Stimulated activated memory B cell treated with anti-CD40 and anti-IgM and Interleukin-4, amounts not matched to agents 10 μg/mL and 1 μg/mL and 100 μg/mL, for 72 hours (primary cell): ENCODE data around the gene XYLB.
"Not testable (repeated sequence)": the region's sequence is repeated elsewhere in the genome, so short reads cannot be mapped to it uniquely, and the experiment has no call there.

Experiments used
- ATAC-seq: fragments of 150-1000 bp; cut with Tn5 transposase; 2 replicates; pipeline ENCODE4 v1.10.0; 2021
- H3K27ac Mint-ChIP-seq: one replicate; pipeline ENCODE4 v1.8.0; 2022; ENCODE audit warnings: mild to moderate bottlenecking, mixed read lengths
- H3K27me3 Mint-ChIP-seq: one replicate; pipeline ENCODE4 v1.8.0; 2022; ENCODE audit warnings: mixed read lengths
- H3K36me3 Mint-ChIP-seq: one replicate; pipeline ENCODE4 v1.8.0; 2022; ENCODE audit warnings: mixed read lengths
- H3K4me1 Mint-ChIP-seq: one replicate; pipeline ENCODE4 v1.8.0; 2022; ENCODE audit warnings: mixed read lengths
- H3K4me3 Mint-ChIP-seq: one replicate; pipeline ENCODE4 v1.8.0; 2022; ENCODE audit warnings: mild to moderate bottlenecking, moderate library complexity, mixed read lengths
- H3K9me3 Mint-ChIP-seq: one replicate; pipeline ENCODE4 v1.8.0; 2022; ENCODE audit warnings: mixed read lengths

XYLB gene

DNA sequence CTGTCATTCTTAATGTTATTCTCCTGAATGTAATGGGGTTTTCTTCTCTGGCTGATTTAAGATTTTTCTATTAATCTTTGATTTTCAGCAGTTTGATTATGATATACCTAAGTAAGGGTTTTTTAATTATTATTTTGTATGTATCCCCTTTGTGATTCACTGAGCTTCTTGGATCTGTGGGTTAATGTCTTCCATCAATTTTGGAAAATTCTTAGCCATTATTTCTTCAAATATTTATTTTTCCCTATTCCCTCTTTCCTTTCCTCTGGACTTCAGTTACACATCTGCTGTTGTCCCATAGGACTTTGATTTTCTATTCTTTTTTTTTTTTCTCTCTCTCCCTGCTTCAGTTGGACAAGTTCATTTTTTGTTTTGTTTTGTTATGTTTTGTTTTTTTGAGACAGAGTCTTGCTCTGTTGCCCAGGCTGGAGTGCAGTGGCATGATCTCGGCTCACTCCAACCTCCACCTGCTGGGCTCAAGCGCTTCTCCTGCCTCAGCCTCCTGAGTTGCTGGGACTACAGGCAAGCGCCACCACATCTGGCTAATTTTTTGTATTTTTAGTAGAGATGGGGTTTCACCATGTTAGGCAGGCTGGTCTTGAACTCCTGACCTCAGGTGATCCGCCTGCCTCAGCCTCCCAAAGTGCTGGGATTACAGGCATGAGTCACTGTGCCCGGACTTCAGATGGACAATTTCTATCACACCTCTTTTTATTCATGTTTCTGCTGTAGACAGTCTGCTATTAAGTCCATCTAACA, 40.6 kb downstream of the XYLB start:
- Mint-ChIP-seq H3K27me3 (no peaks in the 10 kb centered on the region), H3K27ac (no peak overlapping the region), H3K36me3 (peaks cover 10% of the 10 kb centered on the region), H3K4me3 (no peak overlapping the region), H3K4me1 (no peaks in the 10 kb centered on the region), H3K9me3 (peaks cover 8% of the 10 kb centered on the region)
- no peak for ATAC-seq

DNA sequence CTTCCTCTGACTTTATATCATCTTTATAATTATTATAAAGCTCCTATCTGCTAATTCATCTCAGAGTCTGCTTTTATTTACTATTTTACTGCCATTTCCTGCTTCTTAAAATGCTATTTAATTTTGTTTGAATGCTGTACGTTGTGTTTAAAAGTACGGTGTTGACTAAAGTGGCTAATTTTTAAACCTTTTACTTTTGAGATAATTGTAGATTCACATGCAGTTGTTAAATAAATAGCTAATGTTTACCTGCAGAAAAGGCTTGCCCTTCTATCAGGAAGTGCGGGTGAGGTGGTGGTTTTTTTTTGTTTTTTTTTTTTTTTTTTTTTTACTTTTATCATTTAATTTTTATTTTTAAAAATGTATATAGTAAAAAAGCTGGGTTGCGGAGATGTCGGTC, 41.3 kb downstream of the XYLB start:
- ATAC-seq: no peak
- Mint-ChIP-seq H3K9me3 (peaks cover 8% of the 10 kb centered on the region), H3K27me3 (no peaks in the 10 kb centered on the region)

DNA sequence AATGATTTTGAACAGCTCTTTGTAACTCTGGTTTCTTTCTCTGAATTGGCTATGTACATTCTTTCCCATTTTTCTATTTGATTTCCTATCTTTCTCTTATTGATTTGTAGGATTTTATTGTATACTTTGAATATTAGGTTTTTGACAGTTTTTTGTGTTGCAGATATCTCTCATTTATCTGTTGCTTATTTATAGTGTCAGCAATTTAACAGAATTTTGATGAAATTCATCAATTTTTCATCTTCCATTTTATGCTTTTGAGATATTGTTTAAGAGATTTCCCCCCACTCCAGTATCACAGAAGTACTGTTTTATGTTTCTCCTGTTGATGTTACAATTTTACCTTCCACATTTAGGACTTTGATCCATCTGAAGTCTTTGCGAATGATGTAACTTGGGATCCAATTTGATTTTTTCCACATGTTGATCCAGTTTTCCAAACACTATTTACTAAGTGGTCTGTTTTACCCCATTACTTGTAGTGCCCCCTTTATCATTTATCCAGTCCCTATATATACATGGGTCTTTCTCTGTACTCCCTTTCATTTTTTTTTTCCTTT, 46.1 kb downstream of the XYLB start:
- no peak for ATAC-seq
- Mint-ChIP-seq H3K4me3 (no peak overlapping the region), H3K27ac (no peak overlapping the region), H3K27me3 (no peaks in the 10 kb centered on the region), H3K4me1 (no peaks in the 10 kb centered on the region), H3K9me3 (peaks cover 2% of the 10 kb centered on the region), H3K36me3 (no peaks in the 10 kb centered on the region)

More for the DNA sequence above, 41.3 kb downstream of the XYLB start:
- H3K4me1 Mint-ChIP-seq: no peaks in the 10 kb centered on the region
- no peak overlapping the region for H3K27ac Mint-ChIP-seq
- peaks cover 6% of the 10 kb centered on the region for H3K36me3 Mint-ChIP-seq
- H3K4me3 Mint-ChIP-seq: no peak overlapping the region

DNA sequence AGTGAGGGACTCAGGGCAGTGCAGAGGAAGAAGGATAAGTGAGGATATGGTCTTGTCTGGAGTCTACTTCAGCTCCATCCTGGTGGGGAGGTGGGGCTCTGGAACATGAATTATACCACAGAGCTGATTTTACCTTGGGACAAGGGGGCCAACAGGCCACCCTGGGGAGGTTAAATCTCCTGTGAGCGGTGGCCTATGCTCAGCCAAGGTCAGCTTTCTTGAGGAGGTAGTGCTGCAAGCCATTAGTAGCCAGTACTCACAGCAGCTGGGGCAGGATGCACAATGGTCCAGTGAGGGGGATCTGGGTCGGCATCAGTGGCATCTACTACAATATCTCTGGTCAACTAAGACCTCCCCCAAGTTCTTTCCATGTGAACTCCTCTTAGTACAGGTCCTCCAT, 49.7 kb downstream of the XYLB start:
- ATAC-seq: no peak
- H3K27ac Mint-ChIP-seq: no peak overlapping the region

DNA sequence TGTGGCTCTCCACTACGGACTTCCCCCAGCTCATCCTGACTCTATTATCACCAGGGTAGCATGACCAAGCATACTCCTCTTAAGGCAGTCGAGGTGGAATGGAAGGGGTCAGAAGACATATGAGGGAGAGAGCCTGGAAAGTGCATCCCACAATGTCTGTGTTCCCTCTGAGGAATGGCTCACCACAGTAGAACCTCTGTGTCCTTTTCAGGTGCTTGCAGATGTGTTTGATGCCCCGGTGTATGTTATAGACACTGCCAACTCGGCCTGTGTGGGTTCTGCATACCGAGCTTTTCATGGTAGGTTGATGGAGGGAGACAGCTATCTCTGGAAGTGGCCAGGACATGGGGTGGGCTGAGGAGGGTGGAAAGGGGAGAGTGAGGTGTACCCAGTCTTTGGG, 50.3 kb downstream of the XYLB start:
- Mint-ChIP-seq H3K4me1 (no peaks in the 10 kb centered on the region), H3K27ac (no peak overlapping the region)
- ATAC-seq: no peak

More for the DNA sequence above, 49.7 kb downstream of the XYLB start:
- H3K27me3 Mint-ChIP-seq: no peaks in the 10 kb centered on the region
- H3K36me3 Mint-ChIP-seq: peaks cover 9% of the 10 kb centered on the region
- no peaks in the 10 kb centered on the region for H3K9me3 Mint-ChIP-seq
- H3K4me3 Mint-ChIP-seq: no peak overlapping the region
- no peaks in the 10 kb centered on the region for H3K4me1 Mint-ChIP-seq

DNA sequence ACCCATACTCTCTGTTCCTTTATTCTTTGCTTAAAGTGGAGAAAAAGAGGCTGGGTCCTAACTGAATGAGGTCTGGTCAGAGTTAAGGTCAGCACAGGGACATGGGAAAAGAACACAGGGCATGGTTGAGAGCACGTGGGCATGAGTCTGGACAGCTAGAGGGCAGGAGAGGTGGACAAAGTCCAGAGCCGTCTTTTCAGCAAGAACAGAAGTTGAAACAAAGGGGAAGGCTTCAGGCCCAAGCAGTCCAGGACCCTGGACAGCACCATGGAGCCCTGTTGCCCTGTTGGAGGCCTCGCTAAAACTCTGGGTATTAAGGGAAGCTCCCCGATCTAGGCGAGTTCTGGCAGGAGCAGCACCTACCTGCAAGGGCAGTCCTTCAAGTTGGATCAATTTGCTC, 50.7 kb downstream of the XYLB start:
- no peaks in the 10 kb centered on the region for H3K9me3 Mint-ChIP-seq
- peaks cover 9% of the 10 kb centered on the region for H3K36me3 Mint-ChIP-seq
- ATAC-seq: no peak
- H3K4me1 Mint-ChIP-seq: no peaks in the 10 kb centered on the region
- no peaks in the 10 kb centered on the region for H3K27me3 Mint-ChIP-seq
- H3K27ac Mint-ChIP-seq: no peak overlapping the region
- no peak overlapping the region for H3K4me3 Mint-ChIP-seq

More for the DNA sequence above, 50.3 kb downstream of the XYLB start:
- Mint-ChIP-seq H3K9me3 (no peaks in the 10 kb centered on the region), H3K36me3 (peaks cover 9% of the 10 kb centered on the region), H3K4me3 (no peak overlapping the region), H3K27me3 (no peaks in the 10 kb centered on the region)

DNA sequence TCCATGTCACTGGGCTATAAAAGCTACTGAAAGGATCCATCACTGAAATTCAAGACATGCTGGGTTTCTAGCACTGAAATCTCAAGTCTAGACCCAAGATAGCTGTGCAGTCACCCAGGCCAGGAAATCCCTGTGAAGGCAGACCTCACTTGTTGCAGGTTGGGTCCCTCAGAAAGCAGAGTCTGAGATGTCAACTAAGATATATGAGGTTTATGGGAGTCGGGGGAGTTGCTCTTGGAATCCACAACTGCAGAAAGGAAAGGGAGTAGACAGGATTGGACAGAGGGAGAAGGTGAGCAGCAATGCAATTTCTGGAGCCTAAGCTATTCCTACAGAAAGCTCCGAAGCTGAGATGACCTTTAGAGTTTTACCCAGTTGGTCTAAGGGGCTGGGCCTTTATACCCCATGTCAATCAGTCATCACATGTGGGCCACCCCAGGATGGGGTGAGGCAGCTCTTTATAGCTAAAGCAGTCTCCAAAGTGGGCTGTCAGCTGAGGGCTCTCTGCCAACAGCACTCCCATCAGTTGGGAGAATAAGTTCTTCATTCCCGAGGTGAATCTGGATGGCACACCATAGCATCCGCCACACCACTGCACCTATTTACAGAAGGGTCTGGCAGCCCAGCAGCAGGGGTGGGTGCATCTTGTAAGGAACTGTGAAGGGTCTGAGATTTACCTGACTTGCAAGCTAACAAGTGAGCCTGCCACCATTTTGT, 54.8 kb downstream of the XYLB start:
- no peak for ATAC-seq
- Mint-ChIP-seq H3K36me3 (peaks cover 21% of the 10 kb centered on the region), H3K9me3 (peaks cover 3% of the 10 kb centered on the region), H3K27me3 (no peaks in the 10 kb centered on the region), H3K4me1 (no peaks in the 10 kb centered on the region), H3K4me3 (no peak overlapping the region), H3K27ac (no peak overlapping the region)

DNA sequence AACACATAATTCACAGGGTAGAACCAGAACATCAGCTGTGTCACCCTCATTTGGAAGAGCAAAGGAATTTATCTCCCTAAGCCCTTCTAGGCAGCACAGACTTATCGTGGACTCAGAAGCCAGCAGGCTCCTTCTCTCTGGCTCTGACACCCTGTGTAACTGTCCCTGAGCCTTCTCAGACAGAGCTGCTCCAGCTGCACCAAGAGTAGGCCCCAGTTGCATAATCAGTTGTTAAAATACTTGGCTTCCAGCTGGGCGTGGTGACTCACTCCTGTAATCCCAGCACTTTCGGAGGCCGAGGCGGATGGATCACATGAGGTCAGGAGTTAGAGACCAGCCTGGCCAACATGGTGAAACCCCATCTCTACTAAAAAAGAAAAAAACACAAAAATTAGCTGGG, 57.7 kb downstream of the XYLB start:
- Mint-ChIP-seq H3K36me3 (peaks cover 12% of the 10 kb centered on the region), H3K27me3 (no peaks in the 10 kb centered on the region), H3K4me3 (no peak overlapping the region), H3K27ac (no peak overlapping the region), H3K4me1 (no peaks in the 10 kb centered on the region), H3K9me3 (peaks cover 3% of the 10 kb centered on the region)
- ATAC-seq: no peak

DNA sequence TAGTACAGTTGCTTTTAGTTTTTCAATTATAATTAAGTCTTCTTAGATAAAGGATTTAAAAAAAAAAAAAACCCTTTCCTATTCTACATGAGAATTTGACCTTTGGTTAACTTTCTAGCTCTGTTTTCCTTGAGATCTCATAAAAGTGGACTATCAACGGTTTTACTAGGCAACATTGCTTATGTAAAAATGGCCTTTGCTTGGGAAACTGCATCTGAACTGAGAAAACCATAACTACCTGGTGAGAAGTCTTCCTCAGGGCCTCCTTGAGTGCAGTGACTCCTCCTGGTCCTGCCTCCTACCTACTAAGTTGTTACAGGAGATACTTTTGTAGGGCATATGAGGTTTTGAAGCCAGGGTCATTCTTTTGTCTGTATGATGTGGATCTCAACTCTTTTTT, 65.0 kb downstream of the XYLB start:
- Mint-ChIP-seq H3K4me1 (no peaks in the 10 kb centered on the region), H3K4me3 (no peak overlapping the region), H3K36me3 (peaks cover 7% of the 10 kb centered on the region), H3K27me3 (peaks cover 14% of the 10 kb centered on the region), H3K27ac (no peak overlapping the region), H3K9me3 (peaks cover 3% of the 10 kb centered on the region)
- no peak for ATAC-seq

DNA sequence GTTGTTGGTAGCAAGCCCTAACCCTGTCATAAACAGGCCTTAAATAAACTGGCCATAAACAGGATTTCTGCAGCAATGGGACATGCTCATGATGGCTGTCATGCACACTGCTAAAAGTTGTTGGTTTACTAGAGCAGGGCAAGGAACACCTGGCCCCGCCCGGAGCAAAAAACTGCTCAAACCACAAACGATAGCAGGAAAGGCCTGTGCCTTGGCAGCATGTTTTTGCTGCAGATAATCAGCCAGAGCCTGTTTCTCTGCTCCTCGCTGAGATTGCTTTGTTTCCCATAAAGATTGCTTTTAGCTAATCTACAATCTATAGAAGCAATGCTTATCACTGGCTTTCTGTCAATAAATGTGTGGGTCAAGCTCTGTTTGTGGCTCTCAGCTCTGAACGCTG, 74.2 kb downstream of the XYLB start:
- not testable (repeated sequence) for H3K9me3 Mint-ChIP-seq, ATAC-seq, H3K4me3 Mint-ChIP-seq, H3K27me3 Mint-ChIP-seq, H3K4me1 Mint-ChIP-seq, H3K27ac Mint-ChIP-seq, H3K36me3 Mint-ChIP-seq

DNA sequence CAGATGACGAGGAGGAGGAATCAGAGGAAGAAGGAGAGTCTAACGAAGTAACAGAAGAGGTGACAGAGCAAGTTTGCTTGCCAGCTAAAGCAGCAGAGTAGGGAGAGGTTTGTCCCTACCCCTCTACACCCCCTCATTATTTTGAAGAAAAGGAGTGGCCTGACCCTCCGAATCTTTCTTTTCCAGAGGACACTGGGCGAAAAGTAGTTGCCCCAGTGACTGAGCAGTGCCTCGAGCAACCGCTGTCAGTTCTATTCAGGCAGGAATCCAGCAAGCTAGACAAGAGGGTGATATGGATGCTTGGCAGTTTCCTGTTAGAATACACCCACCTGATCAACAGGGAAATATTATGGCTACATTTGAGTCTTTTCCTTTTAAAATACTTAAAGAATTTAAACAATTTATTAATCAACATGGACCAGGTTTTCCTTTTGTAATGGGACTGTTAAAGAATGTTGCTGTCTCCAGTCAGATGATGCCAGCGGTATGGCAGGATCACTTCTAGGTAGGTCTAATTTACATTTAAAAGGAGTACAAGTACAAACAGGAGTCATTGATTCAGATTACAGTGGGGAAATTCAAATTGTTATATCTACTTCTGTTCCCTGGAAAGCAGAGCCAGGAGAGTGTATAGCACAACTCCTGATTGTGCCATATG, 75.2 kb downstream of the XYLB start:
- no peaks in the 10 kb centered on the region for H3K36me3 Mint-ChIP-seq
- no peak overlapping the region for H3K27ac Mint-ChIP-seq
- ATAC-seq: no peak
- no peaks in the 10 kb centered on the region for H3K4me1 Mint-ChIP-seq
- H3K27me3 Mint-ChIP-seq: peaks cover 1% of the 10 kb centered on the region
- no peaks in the 10 kb centered on the region for H3K9me3 Mint-ChIP-seq
- no peak overlapping the region for H3K4me3 Mint-ChIP-seq

DNA sequence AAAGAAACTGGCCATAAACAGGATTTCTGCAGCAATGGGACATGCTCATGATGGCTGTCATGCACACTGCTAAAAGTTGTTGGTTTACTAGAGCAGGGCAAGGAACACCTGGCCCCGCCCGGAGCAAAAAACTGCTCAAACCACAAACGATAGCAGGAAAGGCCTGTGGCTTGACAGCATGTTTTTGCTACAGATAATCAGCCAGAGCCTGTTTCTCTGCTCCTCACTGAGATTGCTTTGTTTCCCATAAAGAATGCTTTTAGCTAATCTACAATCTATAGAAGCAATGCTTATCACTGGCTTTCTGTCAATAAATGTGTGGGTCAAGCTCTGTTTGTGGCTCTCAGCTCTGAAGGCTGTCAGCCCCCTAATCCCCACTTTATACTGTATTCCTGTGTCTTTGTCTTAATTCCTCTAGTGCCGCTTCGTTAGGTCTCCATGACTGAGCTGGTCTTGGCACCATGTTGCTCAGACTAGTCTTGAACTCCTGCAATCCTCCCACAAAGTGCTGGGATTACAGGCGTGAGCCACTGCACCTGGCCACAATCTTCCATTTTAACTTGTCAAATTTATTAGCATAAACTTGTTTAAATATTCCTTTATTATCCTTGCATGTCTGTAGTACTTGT, 80.3 kb downstream of the XYLB start:
- not testable (repeated sequence) for H3K27ac Mint-ChIP-seq, H3K9me3 Mint-ChIP-seq, H3K36me3 Mint-ChIP-seq, H3K4me1 Mint-ChIP-seq, ATAC-seq, H3K4me3 Mint-ChIP-seq
- peaks cover 37% of the 10 kb centered on the region for H3K27me3 Mint-ChIP-seq

DNA sequence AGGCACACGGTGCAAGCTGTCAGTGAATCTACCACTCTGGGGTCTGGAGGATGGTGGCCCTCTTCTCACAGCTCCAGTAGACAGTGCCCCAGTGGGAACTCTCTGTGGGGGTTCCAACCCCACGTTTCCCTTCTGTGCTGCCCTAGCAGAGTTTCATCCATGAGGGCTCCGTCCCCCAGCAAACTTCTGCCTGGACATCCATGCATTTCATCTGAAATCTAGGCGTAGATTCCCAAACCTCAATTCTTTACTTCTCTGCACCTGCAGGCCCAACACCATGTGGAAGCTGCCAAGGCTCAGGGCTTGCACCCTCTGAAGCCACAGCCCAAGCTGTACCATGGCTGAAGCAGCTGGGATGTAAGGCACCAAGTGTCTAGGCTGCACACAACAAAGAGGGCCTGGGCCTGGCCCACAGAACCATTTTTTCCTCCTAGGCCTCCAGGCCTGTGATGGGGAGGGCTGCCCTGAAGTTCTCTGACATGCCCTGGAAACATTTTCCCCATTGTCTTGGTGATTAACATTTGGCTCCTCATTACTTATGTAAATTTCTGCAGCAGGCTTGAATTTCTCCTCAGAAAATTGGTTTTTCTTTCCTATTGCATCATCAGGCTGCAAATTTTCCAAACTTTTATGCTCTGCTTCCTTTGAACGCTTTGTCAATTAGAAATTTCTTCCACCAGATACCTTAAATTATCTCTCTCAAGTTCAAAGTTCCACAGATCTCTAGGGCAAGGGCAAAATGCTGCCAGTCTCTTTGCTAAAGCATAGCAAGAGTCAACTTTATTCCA, 86.5 kb downstream of the XYLB start:
- Mint-ChIP-seq H3K9me3 (peaks cover 17% of the 10 kb centered on the region), H3K27me3 (peaks cover 30% of the 10 kb centered on the region)
- H3K27ac Mint-ChIP-seq, ATAC-seq, H3K4me3 Mint-ChIP-seq, H3K36me3 Mint-ChIP-seq, H3K4me1 Mint-ChIP-seq: not testable (repeated sequence)

DNA sequence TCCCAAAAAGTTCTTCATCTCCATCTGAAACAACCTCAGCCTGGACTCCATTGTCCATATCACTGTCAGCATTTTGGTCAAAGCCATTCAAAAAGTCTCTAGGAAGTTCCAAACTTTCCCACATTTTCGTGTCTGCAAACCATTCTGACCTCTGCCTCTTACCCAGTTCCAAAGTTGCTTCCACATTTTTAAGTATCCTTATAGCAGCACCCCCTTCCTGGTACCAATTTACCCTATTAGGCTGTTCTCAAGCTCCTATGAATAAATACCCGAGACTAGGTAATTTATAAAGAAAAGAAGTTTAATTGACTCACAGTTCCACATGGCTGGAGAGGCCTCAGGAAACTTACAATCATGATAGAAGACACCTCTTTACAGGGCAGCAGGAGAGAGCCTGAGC, 87.1 kb downstream of the XYLB start:
- Mint-ChIP-seq H3K9me3 (peaks cover 17% of the 10 kb centered on the region), H3K27me3 (peaks cover 24% of the 10 kb centered on the region)
- not testable (repeated sequence) for ATAC-seq, H3K4me1 Mint-ChIP-seq, H3K27ac Mint-ChIP-seq, H3K4me3 Mint-ChIP-seq, H3K36me3 Mint-ChIP-seq
